Pulmonary artery endothelial cell (primary cell): ENCODE results near the gene SLCO1B1. TPM values are rescaled to one million over a fixed set of nuclear protein-coding genes. Genes with fewer than 3 reads are reported as not detected.

Experiments
- DNase-seq: peaks from one replicate; pipeline ENCODE4 v3.0.0-alpha.2; 2011; ENCODE audit warnings: low read depth, low spot score
- total RNA-seq: library from RNA; depleted of rRNA; stranded (reverse); fragments of >200 nt; gene quantifications from 2 replicates; pipeline ENCODE4 v1.2.3, GENCODE V29; 2014

The SLCO1B1 gene
- total RNA-seq, 1 donor from 2014 or later = not detected

GRCh38 chr12:21220266-21220665, 89.3 kb downstream of the SLCO1B1 start:
- no peak for DNase-seq

- DNase-seq = no peak
Observed at GRCh38 chr12:21221072-21221471, 90.1 kb downstream of the SLCO1B1 start.

DNA sequence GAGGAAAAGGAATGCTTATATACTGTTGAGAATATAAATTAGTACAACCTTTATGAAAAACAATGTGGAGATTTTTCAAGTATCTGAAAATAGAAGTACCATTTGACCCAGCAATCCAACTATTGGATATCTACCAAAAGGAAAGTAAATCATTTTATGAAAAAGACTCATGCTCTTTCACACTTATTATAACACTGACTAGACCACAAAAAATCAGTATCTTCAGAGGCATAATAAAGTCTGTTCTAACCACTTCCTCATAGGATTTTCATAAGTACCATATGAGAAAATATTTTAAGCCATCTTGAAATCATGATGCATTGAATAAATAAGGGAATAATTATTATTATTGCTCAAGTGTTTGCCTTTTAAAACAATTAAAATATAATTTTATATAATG, 90.8 kb downstream of the SLCO1B1 start:
- no peak for DNase-seq

GRCh38 chr12:21223930-21224329, 92.9 kb downstream of the SLCO1B1 start:
- no peak for DNase-seq

DNA sequence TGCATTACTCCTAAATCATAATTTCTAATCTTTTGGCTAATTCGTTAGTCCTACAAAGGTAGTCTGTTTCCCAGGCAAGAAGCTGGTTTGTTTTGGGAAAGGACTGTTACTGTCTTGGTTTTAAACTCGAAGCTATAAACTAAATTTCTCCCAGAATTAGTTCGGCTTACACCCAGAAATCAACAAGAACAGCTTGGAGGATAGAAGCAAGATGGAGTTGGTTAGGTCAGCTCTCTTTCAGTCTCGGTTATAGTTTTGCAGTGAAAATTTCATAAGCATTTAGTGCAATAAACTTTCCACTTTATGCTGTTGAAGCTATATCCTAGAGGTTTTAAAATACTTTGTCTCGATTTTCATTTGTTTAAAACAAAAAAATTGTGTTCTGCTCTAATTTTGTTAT, 103.4 kb downstream of the SLCO1B1 start:
- DNase-seq = no peak

DNA sequence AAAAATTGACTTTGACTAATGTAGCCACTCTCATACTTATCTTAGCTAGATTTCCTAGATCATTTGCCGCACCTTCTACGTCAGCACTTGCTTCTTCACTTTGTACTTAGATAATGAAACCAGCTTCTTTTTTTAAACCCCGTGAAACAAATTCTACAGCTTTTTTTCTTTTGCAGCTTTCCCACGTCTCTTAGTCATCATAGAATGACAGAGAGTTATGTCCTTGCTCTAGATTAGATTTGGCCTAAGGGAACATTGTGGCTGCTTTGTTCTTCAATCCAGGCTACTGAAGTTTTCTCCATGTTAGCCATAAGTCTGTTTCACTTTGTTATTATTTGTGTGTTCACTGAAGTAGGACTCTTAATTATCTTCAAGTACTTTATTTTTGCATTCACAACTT, 108.9 kb downstream of the SLCO1B1 start:
- DNase-seq = no peak

DNA sequence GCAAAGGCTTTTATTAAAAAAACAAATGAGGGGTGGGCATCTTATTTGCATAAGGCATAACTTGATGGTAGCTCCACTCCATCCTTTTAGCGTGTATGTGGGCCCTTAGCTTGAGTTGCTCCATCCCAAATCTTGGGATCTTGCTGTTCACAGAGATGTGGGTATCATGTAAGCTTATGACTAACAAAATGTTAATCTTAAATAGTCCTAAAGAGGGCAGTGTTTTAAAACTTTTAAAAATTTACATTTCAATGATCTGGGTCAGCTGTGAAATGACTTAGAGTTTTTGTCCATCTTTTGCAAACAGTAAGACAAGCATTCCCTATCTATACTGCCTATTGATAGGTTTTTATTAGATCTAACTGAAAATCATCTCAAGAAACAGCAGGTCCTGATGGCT, 117.7 kb downstream of the SLCO1B1 start:
- DNase-seq = no peak

GRCh38 chr12:21252070-21252469, 121.1 kb downstream of the SLCO1B1 start:
- DNase-seq = no peak

GRCh38 chr12:21257172-21257571, 126.2 kb downstream of the SLCO1B1 start:
- no peak for DNase-seq

- no peak for DNase-seq
Observed at GRCh38 chr12:21264232-21264631, 133.2 kb downstream of the SLCO1B1 start.

DNA sequence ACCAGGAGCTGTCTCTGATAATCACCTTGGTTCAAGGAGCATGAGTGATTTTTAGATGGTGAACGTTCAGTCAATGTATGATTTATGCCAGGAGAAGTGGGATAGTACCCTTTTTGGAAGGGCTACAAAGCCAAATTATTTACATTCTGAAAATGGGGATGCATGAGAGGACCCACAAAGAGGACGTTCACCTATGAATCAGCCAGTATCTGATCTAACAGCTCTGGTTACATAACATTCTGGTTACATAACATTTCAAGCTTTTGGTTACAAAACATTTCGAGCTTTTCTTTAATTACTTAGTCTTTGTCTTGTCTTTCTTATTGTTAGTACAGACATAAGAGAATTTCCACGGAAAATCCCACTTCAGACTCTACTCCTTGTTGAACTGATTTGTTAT, 134.9 kb downstream of the SLCO1B1 start:
- no peak for DNase-seq

GRCh38 chr12:21276826-21277225, 145.8 kb downstream of the SLCO1B1 start:
- DNase-seq = peak; percentile 5

Other genes with a start within 250 kb of the SLCO1B1 start
- not detected in 2 replicates for gene SLCO1A2, start 203.7 kb downstream of the SLCO1B1 start, total RNA-seq
- gene IAPP, start 241.7 kb downstream of the SLCO1B1 start, total RNA-seq = not detected in 2 replicates